A549 treated with dexamethasone at 1 μM for 4 hours (cell line): ENCODE results near the gene ZFYVE27. TPM values are rescaled to one million over a fixed set of nuclear protein-coding genes. Genes with fewer than 3 reads are reported as not detected.

Experiments
- total RNA-seq: library from RNA; stranded (reverse); fragments of 200-300 nt; extraction: Qiagen RNA extraction; gene quantifications from 5 replicates; pipeline ENCODE4 v1.2.3, GENCODE V29; 2022

The ZFYVE27 gene, protein sequence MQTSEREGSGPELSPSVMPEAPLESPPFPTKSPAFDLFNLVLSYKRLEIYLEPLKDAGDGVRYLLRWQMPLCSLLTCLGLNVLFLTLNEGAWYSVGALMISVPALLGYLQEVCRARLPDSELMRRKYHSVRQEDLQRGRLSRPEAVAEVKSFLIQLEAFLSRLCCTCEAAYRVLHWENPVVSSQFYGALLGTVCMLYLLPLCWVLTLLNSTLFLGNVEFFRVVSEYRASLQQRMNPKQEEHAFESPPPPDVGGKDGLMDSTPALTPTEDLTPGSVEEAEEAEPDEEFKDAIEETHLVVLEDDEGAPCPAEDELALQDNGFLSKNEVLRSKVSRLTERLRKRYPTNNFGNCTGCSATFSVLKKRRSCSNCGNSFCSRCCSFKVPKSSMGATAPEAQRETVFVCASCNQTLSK
- 17.5 to 22.0 TPM (median 20.7 TPM) in 5 replicates for total RNA-seq

DNA sequence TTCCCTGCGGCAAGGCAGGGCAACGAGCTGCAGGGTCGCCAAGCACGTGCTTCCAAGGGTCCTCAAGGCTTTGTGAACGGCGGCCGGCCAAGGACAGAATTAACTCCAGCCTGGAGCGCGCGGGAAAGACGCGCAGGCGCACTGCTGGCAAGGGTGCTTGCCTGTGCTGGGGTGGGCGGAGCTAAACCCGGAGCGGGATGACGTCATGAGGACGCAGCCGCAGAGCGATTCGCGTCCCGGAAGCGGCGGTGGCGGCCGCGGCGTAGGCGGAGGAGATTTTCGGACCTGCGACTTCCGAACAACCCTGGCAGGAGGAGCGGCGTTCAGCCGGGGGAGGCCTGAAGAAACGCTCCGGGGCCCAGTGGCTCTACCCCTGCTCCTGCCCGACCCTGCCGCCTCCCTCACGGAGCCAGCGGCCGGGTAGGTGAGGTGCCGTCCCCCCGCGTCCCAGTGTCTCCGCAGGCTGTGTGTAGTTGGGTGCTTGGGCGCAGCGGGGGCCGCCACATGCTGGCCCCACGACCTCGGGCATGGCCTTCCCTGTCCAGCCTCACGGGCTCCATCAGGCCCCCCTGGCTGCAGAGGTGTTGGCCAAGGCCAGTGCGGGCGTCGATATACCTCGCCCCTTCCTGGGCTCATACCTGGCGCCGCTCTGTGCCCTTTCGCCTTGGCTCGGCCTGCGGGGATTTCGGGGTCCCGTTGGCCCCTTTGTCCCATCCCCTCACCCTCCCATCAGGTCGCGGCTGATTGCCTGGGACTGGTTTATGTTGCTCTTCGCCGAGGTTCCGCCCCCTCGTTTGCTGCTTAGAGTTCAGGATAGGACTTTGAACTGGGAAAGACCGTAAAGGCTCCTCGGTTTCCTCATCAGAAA lies at the start of gene ZFYVE27:
Gene ZFYVE27 (plus strand): TSS at position 227 of the 868 bp plus-strand sequence. CDS start 1,350 bp downstream, outside the sequence.

GRCh38 chr10:97713339-97713825 lies 23.5 kb upstream of the ZFYVE27 start, which contains the start of gene MARVELD1:
TSS of gene MARVELD1 (plus strand) at chr10:97713730. CDS start at chr10:97713877, 147 bp downstream.

GRCh38 chr10:97771913-97772823 lies 35.2 kb downstream of the ZFYVE27 start, which contains the start of gene SFRP5:
TSS of gene SFRP5 (minus strand) at chr10:97771999. CDS start at chr10:97771833, 166 bp downstream.

Other genes starting within 250 kb of the ZFYVE27 start
- 35.9 to 53.6 TPM (median 52.1 TPM) in 5 replicates for gene MMS19, start 238.7 kb upstream of the ZFYVE27 start, total RNA-seq
- 15.6 to 19.5 TPM (median 19.2 TPM) in 5 replicates for gene UBTD1, start 238.2 kb upstream of the ZFYVE27 start, total RNA-seq
- 4.6 to 8.7 TPM (median 7.4 TPM) in 5 replicates for gene ANKRD2, start 164.3 kb upstream of the ZFYVE27 start, total RNA-seq
- 1.9 to 3.2 TPM (median 2.3 TPM) in 5 replicates for gene HOGA1, start 152.7 kb upstream of the ZFYVE27 start, total RNA-seq
- gene C10orf62, start 147.4 kb upstream of the ZFYVE27 start, total RNA-seq: 0.07 to 0.20 TPM (median 0.11 TPM) in 4 of 5 replicates, not detected in the other
- gene MORN4, start 103.6 kb upstream of the ZFYVE27 start, total RNA-seq: 5.8 to 7.0 TPM (median 6.4 TPM) in 5 replicates
- 18.7 to 22.7 TPM (median 22.0 TPM) in 5 replicates for gene PI4K2A, start 96.5 kb upstream of the ZFYVE27 start, total RNA-seq
- gene AVPI1, start 49.9 kb upstream of the ZFYVE27 start, total RNA-seq: 89.7 to 121 TPM (median 111 TPM) in 5 replicates
- gene MARVELD1, start 23.4 kb upstream of the ZFYVE27 start, total RNA-seq: 43.9 to 56.2 TPM (median 51.1 TPM) in 5 replicates
- 2.1 to 3.4 TPM (median 3.3 TPM) in 5 replicates for gene SFRP5, start 34.9 kb downstream of the ZFYVE27 start, total RNA-seq
- gene GOLGA7B, start 112.7 kb downstream of the ZFYVE27 start, total RNA-seq: 3.1 to 4.2 TPM (median 3.8 TPM) in 5 replicates